Trophoblast cell (in vitro differentiated cells and primary cell): ENCODE results near the gene TMBIM1. TPM values are rescaled to one million over a fixed set of nuclear protein-coding genes. Genes with fewer than 3 reads are reported as not detected.

Experiments
- DNase-seq, 2 donors: peaks; one replicate each; pipeline ENCODE4 v3.0.0-alpha.2; 2016
- H2AFZ ChIP-seq: 2 replicates; pipeline ENCODE4 v1.6.1; 2013; ENCODE audit warnings: low read length, moderate library complexity, mild to moderate bottlenecking; ENCODE audit not compliant: insufficient read depth, poor library complexity
- H2AK5ac ChIP-seq: 2 replicates; pipeline ENCODE4 v1.6.1; 2013; ENCODE audit warnings: mild to moderate bottlenecking, low read length
- H2BK120ac ChIP-seq: 2 replicates; pipeline ENCODE4 v1.6.1; 2013; ENCODE audit warnings: low read length, mild to moderate bottlenecking, moderate library complexity; ENCODE audit not compliant: insufficient read depth, poor library complexity
- H2BK12ac ChIP-seq: 2 replicates; pipeline ENCODE4 v1.6.1; 2013; ENCODE audit warnings: mild to moderate bottlenecking, low read length, moderate library complexity
- H2BK5ac ChIP-seq: 2 replicates; pipeline ENCODE4 v1.6.1; 2013; ENCODE audit warnings: low read length, low read depth, moderate library complexity, mild to moderate bottlenecking; ENCODE audit not compliant: poor library complexity
- H3K14ac ChIP-seq: 2 replicates; pipeline ENCODE4 v1.6.1; 2013; ENCODE audit warnings: mild to moderate bottlenecking, low read length
- H3K18ac ChIP-seq: 2 replicates; pipeline ENCODE4 v1.6.1; 2013; ENCODE audit warnings: mild to moderate bottlenecking, low read length
- H3K23ac ChIP-seq: 2 replicates; pipeline ENCODE4 v1.6.1; 2013; ENCODE audit warnings: low read length
- H3K27ac ChIP-seq: 2 replicates; pipeline ENCODE4 v1.5.1; 2013; ENCODE audit warnings: low read depth, mild to moderate bottlenecking, inconsistent platforms, low read length, moderate library complexity
- H3K27me3 ChIP-seq: 2 replicates; pipeline ENCODE4 v1.6.1; 2013; ENCODE audit warnings: inconsistent platforms, mild to moderate bottlenecking, low read length, moderate library complexity; ENCODE audit not compliant: insufficient read depth
- H3K36me3 ChIP-seq, 2 experiments: 1 replicate in 1 of 2; 2 replicates in 1 of 2; pipeline ENCODE4 v1.6.1; 2013; ENCODE audit warnings: low read length in 2 of 2, mild to moderate bottlenecking in 2 of 2, moderate library complexity in 1 of 2; ENCODE audit not compliant: insufficient read depth in 2 of 2, control insufficient read depth in 1 of 2
- H3K4ac ChIP-seq: 2 replicates; pipeline ENCODE4 v1.6.1; 2013; ENCODE audit warnings: low read depth, mild to moderate bottlenecking, low read length, moderate library complexity
- H3K4me1 ChIP-seq, 2 experiments: 1 replicate in 1 of 2; 2 replicates in 1 of 2; pipeline ENCODE4 v1.6.1; 2013; ENCODE audit warnings: low read length in 2 of 2, mild to moderate bottlenecking in 2 of 2, moderate library complexity in 1 of 2; ENCODE audit not compliant: insufficient read depth in 2 of 2, control insufficient read depth in 1 of 2
- H3K4me2 ChIP-seq: 2 replicates; pipeline ENCODE4 v1.6.1; 2013; ENCODE audit warnings: inconsistent platforms, mild to moderate bottlenecking, low read length, moderate library complexity
- H3K4me3 ChIP-seq: 2 replicates; pipeline ENCODE4 v1.5.1; 2013; ENCODE audit warnings: mild to moderate bottlenecking, low read depth, low read length, inconsistent platforms
- H3K79me1 ChIP-seq: one replicate; pipeline ENCODE4 v1.6.1; 2013; ENCODE audit warnings: low read length
- H3K79me2 ChIP-seq: 2 replicates; pipeline ENCODE4 v1.6.1; 2013; ENCODE audit warnings: low read length, mild to moderate bottlenecking; ENCODE audit not compliant: control insufficient read depth, insufficient read depth, poor library complexity
- H3K9ac ChIP-seq: 2 replicates; pipeline ENCODE4 v1.6.1; 2013; ENCODE audit warnings: mild to moderate bottlenecking, low read length
- H3K9me3 ChIP-seq: 2 replicates; pipeline ENCODE4 v1.6.1; 2013; ENCODE audit warnings: low read depth, mild to moderate bottlenecking, control low read depth, inconsistent platforms, low read length; ENCODE audit not compliant: insufficient read depth
- H4K12ac ChIP-seq: 2 replicates; pipeline ENCODE4 v1.6.1; 2013; ENCODE audit warnings: low read depth, mild to moderate bottlenecking, low read length, moderate library complexity
- H4K8ac ChIP-seq: 2 replicates; pipeline ENCODE4 v1.6.1; 2013; ENCODE audit warnings: low read depth, mild to moderate bottlenecking, low read length, moderate library complexity
- H4K91ac ChIP-seq: one replicate; pipeline ENCODE4 v1.6.1; 2013; ENCODE audit warnings: low read depth, mild to moderate bottlenecking, low read length, moderate library complexity
- WGBS: extraction: QIAGEN DNeasy Blood & Tissue Kit; methylation state at CpG from one replicate; pipeline ENCODE4 v1.1.7; 2013; ENCODE audit warnings: missing lambda C conversion rate; ENCODE audit not compliant: insufficient read length, insufficient coverage; ENCODE audit errors: extremely low coverage; 5-methylcytosine and 5-hydroxymethylcytosine counted together
- polyA plus RNA-seq: library from polyadenylated mRNA; stranded (reverse); fragments of 200-250 nt; gene quantifications from 2 replicates; pipeline ENCODE4 v1.2.3, GENCODE V29; 2013

TMBIM1 gene
- 192 and 203 TPM in 2 replicates for polyA plus RNA-seq

GRCh38 chr2:218292048-218293014 is at the start of gene TMBIM1:
Gene TMBIM1 (minus strand): TSS chr2:218292503. CDS start chr2:218282141, 10,362 bp downstream.
- Histone ChIP-seq H3K4me1 (peaks cover 41 to 50% of the 10 kb centered on the region in 2 experiments), H3K79me1 (peaks cover 33% of the 10 kb centered on the region), H3K4me3 (peak within 1 kb of the TSS; percentile 77), H3K4me2 (peak within 1 kb of the TSS; percentile 71), H2BK12ac (peak within 1 kb of the TSS; percentile 25), H3K27ac (peak within 1 kb of the TSS; percentile 54), H3K9me3 (no peaks in the 10 kb centered on the region), H2BK120ac (peak within 1 kb of the TSS; percentile 39), H2AK5ac (peak within 1 kb of the TSS; percentile 25), H4K91ac (peak within 1 kb of the TSS; percentile 83), H3K23ac (no peak within 1 kb of the TSS), H3K27me3 (no peaks in the 10 kb centered on the region), H3K4ac (peak within 1 kb of the TSS; percentile 51), H3K36me3 (no peaks in the 10 kb centered on the region), H3K18ac (peak within 1 kb of the TSS; percentile 88), H3K79me2 (peaks cover 20% of the 10 kb centered on the region), H3K14ac (peak within 1 kb of the TSS; percentile 82), H3K9ac (peak within 1 kb of the TSS; percentile 86), H4K12ac (peak within 1 kb of the TSS; percentile 55), H4K8ac (peak within 1 kb of the TSS; percentile 47), H2AFZ (peak within 1 kb of the TSS; percentile 5), H2BK5ac (peak within 1 kb of the TSS; percentile 51)
- DNase-seq: peak; percentile 73 to 91
- WGBS: no CpG with 5 or more reads among the region's 63 CpGs

- H3K4ac ChIP-seq: no peak overlapping the region
- no peak overlapping the region for H4K12ac ChIP-seq
- no peaks in the 10 kb centered on the region for H3K27me3 ChIP-seq
- no peak overlapping the region for H3K4me3 ChIP-seq
- H3K23ac ChIP-seq: no peak overlapping the region
- peaks cover 7 to 9% of the 10 kb centered on the region in 2 experiments for H3K36me3 ChIP-seq
- no peaks in the 10 kb centered on the region for H3K9me3 ChIP-seq
- no peak overlapping the region for H2AK5ac ChIP-seq
- H3K4me2 ChIP-seq: no peak overlapping the region
- no peaks in the 10 kb centered on the region for H3K79me1 ChIP-seq
- no peak overlapping the region for H4K91ac ChIP-seq
- no peak overlapping the region for H3K27ac ChIP-seq
- WGBS: no CpG with 5 or more reads among the region's 8 CpGs
- no peak overlapping the region for H3K14ac ChIP-seq
- H3K9ac ChIP-seq: no peak overlapping the region
- no peak for DNase-seq
- H2AFZ ChIP-seq: no peak overlapping the region
- H4K8ac ChIP-seq: no peak overlapping the region
- H2BK120ac ChIP-seq: no peak overlapping the region
- H3K79me2 ChIP-seq: no peaks in the 10 kb centered on the region
- H2BK12ac ChIP-seq: no peak overlapping the region
- no peak overlapping the region for H2BK5ac ChIP-seq
- no peak overlapping the region for H3K18ac ChIP-seq
- peaks cover 0 to 3% of the 10 kb centered on the region in 2 experiments for H3K4me1 ChIP-seq
Measured at GRCh38 chr2:218341381-218341780, 49.1 kb upstream of the TMBIM1 start.

GRCh38 chr2:218340656-218341055 is 48.4 kb upstream of the TMBIM1 start:
- no peak overlapping the region for H2BK12ac ChIP-seq
- no peak overlapping the region for H2AFZ ChIP-seq
- H3K27ac ChIP-seq: no peak overlapping the region
- peaks cover 5 to 9% of the 10 kb centered on the region in 2 experiments for H3K36me3 ChIP-seq
- no peak overlapping the region for H2BK120ac ChIP-seq
- no peak overlapping the region for H3K9ac ChIP-seq
- no peak overlapping the region for H4K8ac ChIP-seq
- DNase-seq: no peak
- no peak overlapping the region for H3K4me2 ChIP-seq
- H3K79me2 ChIP-seq: no peaks in the 10 kb centered on the region
- H3K27me3 ChIP-seq: no peaks in the 10 kb centered on the region
- H3K9me3 ChIP-seq: no peaks in the 10 kb centered on the region
- no peak overlapping the region for H4K12ac ChIP-seq
- H3K4me3 ChIP-seq: no peak overlapping the region
- H4K91ac ChIP-seq: no peak overlapping the region
- H3K4me1 ChIP-seq: peaks cover 0 to 3% of the 10 kb centered on the region in 2 experiments
- no peak overlapping the region for H2AK5ac ChIP-seq
- H3K18ac ChIP-seq: no peak overlapping the region
- no peak overlapping the region for H2BK5ac ChIP-seq
- no peak overlapping the region for H3K14ac ChIP-seq
- H3K79me1 ChIP-seq: no peaks in the 10 kb centered on the region
- no peak overlapping the region for H3K4ac ChIP-seq
- H3K23ac ChIP-seq: no peak overlapping the region
- WGBS: no CpG with 5 or more reads among the region's 9 CpGs

GRCh38 chr2:218334531-218334930 is 42.2 kb upstream of the TMBIM1 start:
- Histone ChIP-seq H4K91ac (no peak overlapping the region), H3K18ac (no peak overlapping the region), H4K12ac (no peak overlapping the region), H3K4me3 (no peak overlapping the region), H3K4me2 (no peak overlapping the region), H2BK12ac (no peak overlapping the region), H2BK5ac (no peak overlapping the region), H3K27ac (no peak overlapping the region), H3K14ac (no peak overlapping the region), H3K36me3 (no peaks in the 10 kb centered on the region), H2AFZ (no peak overlapping the region), H4K8ac (no peak overlapping the region), H3K79me1 (no peaks in the 10 kb centered on the region), H2AK5ac (no peak overlapping the region), H3K4ac (no peak overlapping the region), H3K27me3 (no peaks in the 10 kb centered on the region), H3K4me1 (peaks cover under 1 to 4% of the 10 kb centered on the region in 2 experiments), H3K79me2 (no peaks in the 10 kb centered on the region), H3K9ac (no peak overlapping the region), H3K23ac (no peak overlapping the region), H3K9me3 (no peaks in the 10 kb centered on the region), H2BK120ac (no peak overlapping the region)
- DNase-seq: no peak
- WGBS: no CpG with 5 or more reads among the region's 3 CpGs
